Neural cell (in vitro differentiated cells): ENCODE measurements around the gene HARS1.

Source experiments
- CTCF ChIP-seq: fragments of 450-650 bp; IDR thresholded peaks from 2 replicates; pipeline ENCODE4 v1.5.1; 2014; ENCODE audit warnings: antibody characterized with exemption, mild to moderate bottlenecking, moderate library complexity; ENCODE audit not compliant: poor library complexity, severe bottlenecking
- EP300 ChIP-seq: fragments of 450-650 bp; conservative IDR thresholded peaks from 2 replicates; pipeline ENCODE4 v1.6.1; 2014; ENCODE audit warnings: antibody characterized with exemption, mild to moderate bottlenecking, moderate library complexity; ENCODE audit not compliant: poor library complexity, severe bottlenecking
- EZH2 ChIP-seq: fragments of 200-600, 300-800 bp; shearing (Covaris generic), sonication (generic); IDR thresholded peaks from 2 replicates; pipeline ENCODE4 v1.6.1; 2014; ENCODE audit warnings: antibody characterized with exemption, low read length, borderline replicate concordance, mild to moderate bottlenecking; ENCODE audit not compliant: insufficient read depth, poor library complexity, severe bottlenecking
- POLR2AphosphoS5 ChIP-seq: IDR thresholded peaks from 2 replicates; pipeline ENCODE4 v1.6.1; 2012
- RAD21 ChIP-seq: fragments of 450-650 bp; conservative IDR thresholded peaks from 2 replicates; pipeline ENCODE4 v1.6.1; 2014; ENCODE audit warnings: antibody characterized with exemption, mild to moderate bottlenecking, moderate library complexity
- TAF1 ChIP-seq: IDR thresholded peaks from 2 replicates; pipeline ENCODE4 v1.6.1; 2012; ENCODE audit warnings: low read depth

GRCh38 chr5:140733098-140733497 lies 41.9 kb upstream of the HARS1 start:
- no peak for TF ChIP-seq EP300
- TF ChIP-seq EZH2: no peak
- no peak for TF ChIP-seq CTCF
- TF ChIP-seq RAD21: no peak
- no peak for TF ChIP-seq POLR2AphosphoS5
- no peak for TF ChIP-seq TAF1
